GM12874 (cell line): ENCODE results near the gene LRP4.

ENCODE experiments used
- TF ChIP-seq, protein P1 (sequence below): IDR thresholded peaks from 2 replicates; pipeline ENCODE4 v1.5.1; 2011; ENCODE audit warnings: low read depth, mild to moderate bottlenecking, control low read depth, low read length, moderate library complexity; ENCODE audit not compliant: insufficient read depth

The LRP4 gene

DNA sequence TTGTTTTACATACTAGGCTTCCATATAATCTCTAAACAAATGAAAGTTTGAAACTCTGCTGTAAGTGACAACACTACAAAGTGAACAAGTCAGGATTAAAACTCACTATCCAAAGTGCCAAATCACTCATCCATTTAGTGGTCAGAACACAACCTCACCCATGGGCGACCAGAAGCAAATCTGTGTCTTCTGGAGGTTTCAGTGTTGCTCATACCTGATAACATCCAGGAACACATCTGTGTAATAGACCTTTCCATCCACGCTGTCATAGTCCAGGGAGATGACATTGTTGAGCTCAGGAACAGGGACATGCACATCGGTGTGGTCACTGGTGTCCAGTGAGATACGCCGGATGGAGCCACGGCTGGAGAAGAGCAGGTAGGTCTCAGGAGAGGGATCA is 43.8 kb downstream of the LRP4 start:
- TF ChIP-seq, protein P1, sequence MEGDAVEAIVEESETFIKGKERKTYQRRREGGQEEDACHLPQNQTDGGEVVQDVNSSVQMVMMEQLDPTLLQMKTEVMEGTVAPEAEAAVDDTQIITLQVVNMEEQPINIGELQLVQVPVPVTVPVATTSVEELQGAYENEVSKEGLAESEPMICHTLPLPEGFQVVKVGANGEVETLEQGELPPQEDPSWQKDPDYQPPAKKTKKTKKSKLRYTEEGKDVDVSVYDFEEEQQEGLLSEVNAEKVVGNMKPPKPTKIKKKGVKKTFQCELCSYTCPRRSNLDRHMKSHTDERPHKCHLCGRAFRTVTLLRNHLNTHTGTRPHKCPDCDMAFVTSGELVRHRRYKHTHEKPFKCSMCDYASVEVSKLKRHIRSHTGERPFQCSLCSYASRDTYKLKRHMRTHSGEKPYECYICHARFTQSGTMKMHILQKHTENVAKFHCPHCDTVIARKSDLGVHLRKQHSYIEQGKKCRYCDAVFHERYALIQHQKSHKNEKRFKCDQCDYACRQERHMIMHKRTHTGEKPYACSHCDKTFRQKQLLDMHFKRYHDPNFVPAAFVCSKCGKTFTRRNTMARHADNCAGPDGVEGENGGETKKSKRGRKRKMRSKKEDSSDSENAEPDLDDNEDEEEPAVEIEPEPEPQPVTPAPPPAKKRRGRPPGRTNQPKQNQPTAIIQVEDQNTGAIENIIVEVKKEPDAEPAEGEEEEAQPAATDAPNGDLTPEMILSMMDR: no peak

GRCh38 chr11:46868912-46869311 is 49.4 kb downstream of the LRP4 start:
- TF ChIP-seq, protein P1: no peak

DNA sequence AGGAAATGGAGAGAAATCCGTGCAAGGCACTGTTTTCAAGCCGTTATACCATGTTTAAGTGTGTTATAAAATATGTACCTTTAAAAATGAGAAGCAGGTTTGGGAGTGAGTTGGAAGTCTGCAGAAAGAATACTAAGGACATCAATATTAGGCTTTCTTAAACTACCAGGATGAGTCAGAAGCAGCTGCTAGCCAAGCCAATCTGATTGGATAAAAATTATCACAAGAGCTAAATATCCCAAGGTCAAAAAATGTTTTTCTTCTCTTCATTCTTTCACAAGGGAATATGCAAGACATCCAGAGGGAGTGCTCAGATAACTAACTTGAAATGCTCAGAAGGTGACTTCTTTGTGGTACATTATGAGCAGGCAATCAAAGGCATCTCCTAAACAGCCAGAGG is 53.0 kb downstream of the LRP4 start:
- TF ChIP-seq, protein P1: no peak

- TF ChIP-seq, protein P1: no peak
These were observed 58.1 kb downstream of the LRP4 start for GRCh38 chr11:46860218-46860617.

DNA sequence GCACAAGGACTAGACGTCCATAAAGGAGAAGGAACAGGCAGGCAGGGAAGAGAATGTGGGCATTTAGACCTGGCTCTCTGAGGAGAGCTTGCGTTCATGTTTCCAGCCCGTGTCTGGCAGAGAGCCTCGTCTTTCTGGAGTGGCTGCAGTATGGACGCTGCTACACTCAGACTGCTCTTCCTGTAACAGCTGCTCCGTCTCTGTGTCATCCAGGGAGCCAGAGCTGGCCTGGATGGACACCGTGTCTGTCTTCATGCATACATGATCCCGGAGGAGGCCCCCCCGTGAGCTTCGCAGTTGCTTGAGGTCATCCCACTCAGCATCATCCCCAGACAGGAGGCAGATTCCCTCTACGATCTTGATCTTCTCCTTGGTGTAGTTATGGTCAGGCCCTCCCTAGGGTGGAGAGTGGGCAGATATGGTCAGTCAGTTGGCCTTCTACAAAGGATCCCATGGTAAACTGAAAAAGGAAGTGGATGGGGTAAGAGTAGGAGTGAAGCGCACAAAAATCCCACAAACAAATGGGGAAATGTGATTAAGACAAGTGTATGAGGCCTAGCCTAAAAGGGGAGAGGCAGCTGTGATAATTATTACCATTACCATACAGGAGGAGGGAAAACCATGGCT is 59.3 kb downstream of the LRP4 start:
- TF ChIP-seq, protein P1: no peak

DNA sequence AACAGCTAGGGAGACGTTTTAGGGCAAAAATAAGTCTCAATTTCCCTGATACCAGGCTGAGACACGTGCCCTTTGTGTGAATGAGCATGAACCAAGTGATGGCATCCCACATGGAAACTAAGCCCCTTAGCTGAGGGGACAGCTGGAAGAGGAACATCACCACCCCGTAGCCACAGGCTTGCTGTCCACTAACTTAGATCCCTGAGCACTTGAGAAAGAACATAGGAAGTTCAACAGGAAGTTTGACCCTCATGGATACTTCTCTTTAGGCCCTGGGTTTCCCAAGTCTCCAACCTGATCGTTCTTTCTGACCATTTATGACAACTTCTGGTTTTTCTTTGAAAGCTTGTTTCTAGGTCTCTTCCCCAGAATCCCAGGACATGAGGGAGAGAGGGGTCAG is 60.7 kb downstream of the LRP4 start:
- TF ChIP-seq, protein P1: no peak

DNA sequence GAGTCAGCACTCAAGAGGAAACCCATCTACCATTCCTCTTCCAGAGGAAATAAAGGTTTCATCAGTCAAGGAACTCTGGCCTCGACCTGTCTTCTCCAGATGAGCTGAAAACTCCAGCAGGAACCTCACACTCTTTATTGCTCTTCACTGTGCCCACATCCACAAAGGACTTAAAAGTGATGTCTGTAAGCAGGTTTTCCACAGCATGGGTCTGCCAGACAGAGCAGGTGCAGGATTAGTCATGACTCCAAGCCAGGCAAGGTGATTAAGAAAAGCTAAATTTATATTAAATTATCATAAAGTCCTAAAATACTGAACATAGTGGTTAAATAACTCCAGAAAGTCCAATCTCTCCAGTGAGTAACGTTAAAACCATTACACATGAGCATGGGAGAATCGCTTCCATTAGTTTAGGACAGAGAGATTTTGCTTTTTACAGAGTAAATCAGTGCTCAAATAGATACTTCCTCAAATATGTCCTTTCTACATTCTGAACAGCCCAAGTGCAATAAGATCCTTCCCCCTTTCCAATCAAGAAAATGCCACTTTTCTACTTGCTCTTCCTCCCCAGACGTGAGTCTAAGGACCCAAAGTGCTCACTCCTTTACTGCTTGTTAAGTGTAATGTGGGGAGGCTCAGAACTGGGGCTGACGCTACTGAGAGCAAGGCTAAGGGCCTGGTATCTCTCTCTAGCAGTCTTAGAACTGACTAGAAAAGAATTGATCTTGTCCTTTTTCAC is 61.6 kb downstream of the LRP4 start:
- TF ChIP-seq, protein P1: no peak
